Measurements from ENCODE around the gene SLC39A5. TPM values are rescaled to one million over a fixed set of nuclear protein-coding genes. Genes with fewer than 3 reads are reported as not detected.
"Not testable (repeated sequence)": the region's sequence is repeated elsewhere in the genome, so short reads cannot be mapped to it uniquely, and the experiment has no call there.

Gene SLC39A5
- total RNA-seq, 3 donors from 2014 or later = 88.4 to 298 (median 129) TPM

GRCh38 chr12:56271031-56271430 lies 41.2 kb downstream of the SLC39A5 start:
- H3K36me3 ChIP-seq (ENCODE audit: low read depth) = peaks cover 15% of the 10 kb centered on the region
- DNase-seq (no peak), ATAC-seq (no peak)
- peaks cover 8% of the 10 kb centered on the region for H3K4me1 ChIP-seq (ENCODE audit: low read depth)
- no peak overlapping the region for H3K4me3 ChIP-seq
- TF ChIP-seq, protein P1, sequence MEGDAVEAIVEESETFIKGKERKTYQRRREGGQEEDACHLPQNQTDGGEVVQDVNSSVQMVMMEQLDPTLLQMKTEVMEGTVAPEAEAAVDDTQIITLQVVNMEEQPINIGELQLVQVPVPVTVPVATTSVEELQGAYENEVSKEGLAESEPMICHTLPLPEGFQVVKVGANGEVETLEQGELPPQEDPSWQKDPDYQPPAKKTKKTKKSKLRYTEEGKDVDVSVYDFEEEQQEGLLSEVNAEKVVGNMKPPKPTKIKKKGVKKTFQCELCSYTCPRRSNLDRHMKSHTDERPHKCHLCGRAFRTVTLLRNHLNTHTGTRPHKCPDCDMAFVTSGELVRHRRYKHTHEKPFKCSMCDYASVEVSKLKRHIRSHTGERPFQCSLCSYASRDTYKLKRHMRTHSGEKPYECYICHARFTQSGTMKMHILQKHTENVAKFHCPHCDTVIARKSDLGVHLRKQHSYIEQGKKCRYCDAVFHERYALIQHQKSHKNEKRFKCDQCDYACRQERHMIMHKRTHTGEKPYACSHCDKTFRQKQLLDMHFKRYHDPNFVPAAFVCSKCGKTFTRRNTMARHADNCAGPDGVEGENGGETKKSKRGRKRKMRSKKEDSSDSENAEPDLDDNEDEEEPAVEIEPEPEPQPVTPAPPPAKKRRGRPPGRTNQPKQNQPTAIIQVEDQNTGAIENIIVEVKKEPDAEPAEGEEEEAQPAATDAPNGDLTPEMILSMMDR (IDR thresholded peaks at IDR 0.05) = no peak
- intact Hi-C loops (cut with DNase I, micrococcal nuclease) = no loop called here
- H3K9me3 ChIP-seq = no peaks in the 10 kb centered on the region

DNA sequence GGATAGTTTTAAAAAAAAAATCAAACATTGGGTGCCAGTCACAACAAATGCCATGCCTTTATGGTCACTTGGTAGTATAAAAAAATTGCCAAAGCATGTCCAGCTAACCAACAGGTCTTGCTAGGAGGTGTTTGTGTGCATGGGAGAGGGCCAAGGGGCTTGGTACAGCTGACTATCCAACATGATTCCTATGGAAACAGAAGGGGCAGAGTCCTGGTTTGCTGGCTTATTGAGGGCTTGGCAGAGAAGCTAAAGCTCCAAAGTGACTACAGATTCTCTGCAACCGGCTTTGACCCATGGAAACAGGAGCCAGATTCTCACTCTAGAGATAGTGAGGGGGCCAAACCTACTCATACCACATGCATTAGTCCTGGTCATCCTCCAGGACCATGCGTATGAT lies 42.6 kb downstream of the SLC39A5 start:
- DNase-seq; H3K4me3 ChIP-seq; H3K4me1 ChIP-seq (ENCODE audit: low read depth); H3K9me3 ChIP-seq; ATAC-seq; intact Hi-C loops (cut with DNase I, micrococcal nuclease): not testable (repeated sequence)
- peaks cover 15% of the 10 kb centered on the region for H3K36me3 ChIP-seq (ENCODE audit: low read depth)

DNA sequence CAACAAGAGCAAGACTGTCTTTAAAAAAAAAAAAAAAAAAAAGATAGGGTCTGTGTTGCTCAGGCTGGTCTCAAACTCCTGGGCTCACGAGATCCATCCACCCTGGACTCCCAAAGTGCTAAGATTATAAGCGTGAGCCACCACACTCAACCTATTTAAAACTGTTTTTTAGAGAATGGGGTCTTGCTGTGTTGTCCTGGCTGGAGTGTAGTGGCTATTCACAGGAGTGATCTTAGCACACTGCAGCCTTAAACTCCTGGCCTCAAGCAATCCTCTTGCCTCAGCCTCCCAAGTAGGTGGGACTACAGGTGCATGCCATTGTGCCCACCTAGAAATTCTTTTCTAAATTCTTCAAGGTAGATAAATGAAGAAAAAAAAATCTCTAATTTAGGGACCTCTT lies 44.4 kb downstream of the SLC39A5 start:
- ATAC-seq = no peak
- no peaks in the 10 kb centered on the region for H3K9me3 ChIP-seq
- H3K4me1 ChIP-seq (ENCODE audit: low read depth) = no peaks in the 10 kb centered on the region
- DNase-seq = no peak
- TF ChIP-seq, protein P1 (IDR thresholded peaks at IDR 0.05) = no peak
- intact Hi-C loops (cut with DNase I, micrococcal nuclease) = no loop called here
- no peak overlapping the region for H3K4me3 ChIP-seq
- H3K36me3 ChIP-seq (ENCODE audit: low read depth) = peaks cover 21% of the 10 kb centered on the region

DNA sequence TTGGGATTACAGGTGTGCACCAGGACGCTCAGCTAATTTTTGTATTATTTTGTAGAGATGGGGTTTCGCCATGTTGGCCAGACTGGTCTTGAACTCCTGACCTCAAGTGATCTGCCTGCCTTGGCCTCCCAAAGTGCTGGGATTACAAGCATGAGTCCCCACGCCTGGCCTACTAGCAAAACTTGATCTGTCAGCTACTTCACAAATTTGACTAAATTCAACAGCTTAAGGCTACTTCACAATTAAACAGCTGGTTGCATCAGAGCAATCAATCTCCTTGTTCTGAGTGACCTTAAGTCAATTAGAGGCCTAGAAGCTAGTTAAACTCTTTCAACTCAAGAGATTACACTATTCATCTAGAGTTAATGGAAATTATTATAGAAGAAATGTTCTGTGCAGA lies 49.1 kb downstream of the SLC39A5 start:
- no peaks in the 10 kb centered on the region for H3K4me1 ChIP-seq (ENCODE audit: low read depth)
- DNase-seq (no peak), ATAC-seq (no peak)
- no peaks in the 10 kb centered on the region for H3K9me3 ChIP-seq
- TF ChIP-seq, protein P1 (IDR thresholded peaks at IDR 0.05) = no peak
- H3K4me3 ChIP-seq = no peak overlapping the region
- peaks cover 24% of the 10 kb centered on the region for H3K36me3 ChIP-seq (ENCODE audit: low read depth)
- intact Hi-C loops (cut with DNase I, micrococcal nuclease) = no loop called here

- no peaks in the 10 kb centered on the region for H3K4me1 ChIP-seq (ENCODE audit: low read depth)
- H3K4me3 ChIP-seq = no peak overlapping the region
- peaks cover 27% of the 10 kb centered on the region for H3K36me3 ChIP-seq (ENCODE audit: low read depth)
- DNase-seq (no peak), ATAC-seq (no peak)
- intact Hi-C loops (cut with DNase I, micrococcal nuclease) = no loop called here
- TF ChIP-seq, protein P1 (IDR thresholded peaks at IDR 0.05) = no peak
- no peaks in the 10 kb centered on the region for H3K9me3 ChIP-seq
Observed at GRCh38 chr12:56280849-56281248, 51.0 kb downstream of the SLC39A5 start.

DNA sequence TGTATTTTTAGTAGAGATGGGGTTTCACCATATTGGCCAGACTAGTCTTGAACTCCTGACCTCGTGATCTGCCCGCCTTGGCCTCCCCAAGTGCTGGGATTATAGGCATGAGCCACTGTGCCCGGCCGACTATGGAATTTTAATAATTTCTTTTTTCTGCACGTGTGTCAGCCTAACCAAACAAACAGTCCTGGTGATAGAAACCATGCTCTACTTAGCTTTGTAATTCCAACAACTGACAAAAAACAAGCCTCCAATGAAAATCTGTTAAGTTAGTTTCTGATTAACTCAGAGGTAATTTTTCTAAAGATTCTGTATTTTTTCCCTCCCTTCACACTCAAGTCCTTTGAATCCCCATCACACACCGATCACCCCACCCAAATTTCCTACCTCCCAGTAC lies 52.2 kb downstream of the SLC39A5 start:
- Histone ChIP-seq H3K9me3 (no peaks in the 10 kb centered on the region), H3K36me3 (ENCODE audit: low read depth) (peaks cover 28% of the 10 kb centered on the region), H3K4me1 (ENCODE audit: low read depth) (no peaks in the 10 kb centered on the region), H3K4me3 (no peak overlapping the region)
- DNase-seq (no peak), ATAC-seq (no peak)
- TF ChIP-seq, protein P1 (IDR thresholded peaks at IDR 0.05) = no peak
- intact Hi-C loops (cut with DNase I, micrococcal nuclease) = no loop called here
